Measurements from ENCODE around the gene EPS15. TPM values are rescaled to one million over a fixed set of nuclear protein-coding genes. Genes with fewer than 3 reads are reported as not detected.

The EPS15 gene
- total and polyA plus RNA-seq, 8 donors, result 9.9 to 42.0 (median 25.3) TPM

DNA sequence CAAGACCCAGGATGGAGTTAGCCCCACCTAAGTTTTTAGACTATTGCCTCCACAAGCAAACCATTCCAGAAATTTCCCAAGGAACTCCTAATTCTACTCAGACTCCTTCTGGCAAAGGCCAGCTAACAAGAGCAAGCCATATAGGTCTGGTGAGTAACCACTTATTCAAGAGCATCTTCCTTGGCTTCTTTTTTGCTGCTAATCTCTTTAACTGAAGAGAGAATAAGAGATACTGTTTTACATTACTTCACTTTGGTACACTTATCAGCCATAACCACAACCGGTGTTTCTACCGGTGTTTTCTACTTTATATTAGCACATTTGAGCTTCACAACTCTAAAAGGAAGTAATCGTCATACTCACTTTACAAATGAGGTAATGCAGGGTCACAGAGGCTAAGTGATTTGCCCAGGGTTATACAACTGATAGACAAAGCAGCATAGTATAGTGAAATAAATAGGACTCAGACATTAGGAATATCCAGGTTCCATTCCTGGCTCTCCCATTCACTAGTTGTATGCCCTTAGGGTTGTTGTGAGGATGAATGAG, 1.7 kb upstream of the EPS15 start:
- no peak overlapping the region for H3K27ac ChIP-seq
- peaks cover 2 to 15% (median 7%) of the 10 kb centered on the region in 3 donors for H3K4me1 ChIP-seq
- H3K27me3 ChIP-seq, result no peaks in the 10 kb centered on the region
- no peaks in the 10 kb centered on the region for H3K36me3 ChIP-seq
- 48 to 55% methylated on average over 3 of the region's 3 CpGs for WGBS, 2 donors
- TF ChIP-seq, protein P1, sequence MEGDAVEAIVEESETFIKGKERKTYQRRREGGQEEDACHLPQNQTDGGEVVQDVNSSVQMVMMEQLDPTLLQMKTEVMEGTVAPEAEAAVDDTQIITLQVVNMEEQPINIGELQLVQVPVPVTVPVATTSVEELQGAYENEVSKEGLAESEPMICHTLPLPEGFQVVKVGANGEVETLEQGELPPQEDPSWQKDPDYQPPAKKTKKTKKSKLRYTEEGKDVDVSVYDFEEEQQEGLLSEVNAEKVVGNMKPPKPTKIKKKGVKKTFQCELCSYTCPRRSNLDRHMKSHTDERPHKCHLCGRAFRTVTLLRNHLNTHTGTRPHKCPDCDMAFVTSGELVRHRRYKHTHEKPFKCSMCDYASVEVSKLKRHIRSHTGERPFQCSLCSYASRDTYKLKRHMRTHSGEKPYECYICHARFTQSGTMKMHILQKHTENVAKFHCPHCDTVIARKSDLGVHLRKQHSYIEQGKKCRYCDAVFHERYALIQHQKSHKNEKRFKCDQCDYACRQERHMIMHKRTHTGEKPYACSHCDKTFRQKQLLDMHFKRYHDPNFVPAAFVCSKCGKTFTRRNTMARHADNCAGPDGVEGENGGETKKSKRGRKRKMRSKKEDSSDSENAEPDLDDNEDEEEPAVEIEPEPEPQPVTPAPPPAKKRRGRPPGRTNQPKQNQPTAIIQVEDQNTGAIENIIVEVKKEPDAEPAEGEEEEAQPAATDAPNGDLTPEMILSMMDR (IDR thresholded peaks at IDR 0.05), result no peak
- no peak overlapping the region for H3K4me3 ChIP-seq
- DNase-seq (no peak), ATAC-seq (no peak), FAIRE-seq (no peak)
- intact Hi-C loops (cut with DNase I), result no loop called here
- H3K9me3 ChIP-seq, result no peaks in the 10 kb centered on the region

DNA sequence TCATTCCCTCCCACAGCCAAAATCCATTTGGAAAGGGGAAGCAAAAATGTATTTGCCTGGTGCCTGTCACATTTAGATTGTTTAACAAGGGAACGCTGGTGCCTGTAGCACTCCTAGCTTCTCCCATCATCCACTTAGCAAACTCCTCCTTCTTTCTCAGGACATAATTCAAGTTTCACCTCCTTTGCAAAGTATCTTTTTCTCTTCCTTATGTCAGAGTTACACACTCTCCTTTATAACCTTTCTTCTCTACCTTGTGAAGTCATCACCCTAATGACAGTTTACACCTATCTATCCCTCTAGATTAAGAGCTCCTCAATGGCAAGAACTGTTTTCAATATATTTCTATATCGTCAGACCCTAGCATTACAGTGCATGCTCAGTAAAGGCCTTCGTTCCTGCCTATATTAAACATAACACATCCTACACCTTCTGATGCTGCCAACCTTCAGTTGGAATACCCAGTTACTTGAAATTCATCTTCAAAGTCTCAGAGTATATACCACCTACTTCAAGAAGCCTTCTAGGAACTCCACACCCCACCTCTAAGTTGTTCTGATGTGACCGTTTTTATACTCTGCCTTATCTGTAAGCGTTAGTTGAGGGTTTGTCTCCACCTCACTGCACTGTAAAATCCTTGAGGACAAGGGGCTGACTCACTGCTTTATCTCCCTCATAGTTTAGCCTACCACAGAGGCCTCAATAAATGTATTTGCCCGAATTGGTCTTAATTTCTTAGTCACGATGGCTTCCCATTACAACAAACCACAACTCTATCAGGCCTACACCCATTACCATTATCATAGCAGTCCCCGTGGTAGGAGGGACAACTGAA, 1.0 kb upstream of the EPS15 start:
- Histone ChIP-seq H3K36me3 (no peaks in the 10 kb centered on the region), H3K27ac (no peak overlapping the region), H3K27me3 (no peaks in the 10 kb centered on the region), H3K4me3 (no peak overlapping the region), H3K9me3 (no peaks in the 10 kb centered on the region), H3K4me1 (peaks cover 7 to 22% (median 9%) of the 10 kb centered on the region in 3 donors)
- intact Hi-C loops (cut with DNase I), result no loop called here
- TF ChIP-seq, protein P1 (IDR thresholded peaks at IDR 0.05), result no peak
- ATAC-seq, result no peak
- WGBS, 2 donors, result 63 to 77% methylated on average over 8 of the region's 8 CpGs
- DNase-seq, result no peak
- FAIRE-seq, result no peak

DNA sequence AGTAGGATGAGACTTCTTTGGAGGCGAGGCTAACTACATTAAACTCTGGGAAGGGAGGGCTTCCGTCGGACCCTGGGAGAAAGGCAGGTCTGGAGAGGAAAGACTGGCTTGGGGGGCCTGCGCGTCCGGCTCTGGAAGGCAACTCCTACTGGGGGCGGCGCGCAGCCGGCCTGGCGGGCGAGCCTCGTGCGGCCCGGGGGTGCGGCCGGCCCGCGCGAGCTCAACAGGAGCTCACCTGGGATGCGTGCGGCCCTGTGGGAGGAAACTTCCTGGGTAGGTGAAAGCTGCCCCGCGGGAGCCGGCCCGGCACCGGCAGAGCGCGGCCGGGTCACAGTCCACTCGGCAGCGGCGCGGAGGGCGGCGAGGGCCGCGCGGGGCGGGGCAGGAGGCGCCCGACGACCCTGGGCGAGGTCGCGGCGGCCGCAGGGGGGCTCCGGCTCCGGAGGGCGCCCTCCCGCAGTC, 449 bp downstream of the EPS15 start:
- Histone ChIP-seq H3K27me3 (no peaks in the 10 kb centered on the region), H3K4me1 (peaks cover 7 to 36% (median 23%) of the 10 kb centered on the region in 3 donors), H3K36me3 (no peaks in the 10 kb centered on the region), H3K27ac (peak overlapping the region; percentile 61 to 89 (median 82)), H3K4me3 (peak overlapping the region; percentile 64 to 91 (median 82)), H3K9me3 (no peaks in the 10 kb centered on the region)
- DNase-seq (peak; percentile 62 to 85 (median 71)), ATAC-seq (peak; percentile 65 to 79 (median 68)), FAIRE-seq (no peak)
- TF ChIP-seq, protein P1 (IDR thresholded peaks at IDR 0.05), result no peak
- intact Hi-C loops (cut with DNase I), result no loop called here
- 0 to 1% methylated on average over 37 to 52 of the region's 52 CpGs for WGBS, 2 donors

DNA sequence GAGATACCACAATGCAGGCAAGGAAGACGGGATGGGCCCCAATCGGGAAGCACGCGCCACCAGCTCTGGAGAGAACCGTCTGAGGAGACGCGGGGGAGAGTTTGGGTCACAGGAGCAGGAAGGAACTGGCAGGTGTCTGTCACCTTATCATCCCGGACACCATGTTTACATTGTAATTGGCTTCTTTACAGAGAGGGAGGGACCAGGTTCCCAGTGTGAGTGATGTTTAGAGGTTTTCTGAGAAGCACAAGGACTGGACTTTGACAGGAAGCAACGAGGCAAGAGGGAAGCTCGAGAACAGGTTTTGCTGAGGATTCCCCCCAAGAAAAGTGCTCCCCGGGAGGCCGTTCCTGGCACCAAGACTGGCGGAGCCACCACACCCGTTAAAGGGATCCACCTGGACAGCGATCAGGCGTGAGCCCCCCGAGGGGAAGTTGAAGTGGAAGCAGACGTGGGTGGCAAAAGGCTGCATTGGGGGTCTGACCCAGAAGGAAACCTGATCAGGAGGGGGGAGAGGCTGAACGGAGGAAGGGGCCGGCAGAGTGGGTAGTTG, 957 bp downstream of the EPS15 start:
- H3K9me3 ChIP-seq, result no peaks in the 10 kb centered on the region
- H3K36me3 ChIP-seq, result no peaks in the 10 kb centered on the region
- peaks cover 7 to 37% (median 24%) of the 10 kb centered on the region in 3 donors for H3K4me1 ChIP-seq
- TF ChIP-seq, protein P1 (IDR thresholded peaks at IDR 0.05), result no peak
- intact Hi-C loops (cut with DNase I), result no loop called here
- H3K4me3 ChIP-seq, result peak overlapping the region; percentile 64 to 91 (median 82)
- peak; percentile 22 to 61 (median 46) for DNase-seq
- peak overlapping the region; percentile 61 to 89 (median 82) for H3K27ac ChIP-seq
- FAIRE-seq, result no peak
- peak; percentile 44 to 63 (median 52) for ATAC-seq
- 0 to 1% methylated on average over 20 of the region's 20 CpGs for WGBS, 2 donors
- H3K27me3 ChIP-seq, result no peaks in the 10 kb centered on the region

All from pancreas (tissue), 10 donors.